Activated T-cell treated with anti-CD3 and anti-CD28 coated beads, Interleukin-2, amount 50 U/mL, for 48 hours (primary cell): ENCODE measurements around the gene SOX18.

ENCODE experiments used
- DNase-seq, 2 experiments: peaks; one replicate each; pipeline ENCODE4 v3.0.0-alpha.2; 2020

Gene SOX18

DNA sequence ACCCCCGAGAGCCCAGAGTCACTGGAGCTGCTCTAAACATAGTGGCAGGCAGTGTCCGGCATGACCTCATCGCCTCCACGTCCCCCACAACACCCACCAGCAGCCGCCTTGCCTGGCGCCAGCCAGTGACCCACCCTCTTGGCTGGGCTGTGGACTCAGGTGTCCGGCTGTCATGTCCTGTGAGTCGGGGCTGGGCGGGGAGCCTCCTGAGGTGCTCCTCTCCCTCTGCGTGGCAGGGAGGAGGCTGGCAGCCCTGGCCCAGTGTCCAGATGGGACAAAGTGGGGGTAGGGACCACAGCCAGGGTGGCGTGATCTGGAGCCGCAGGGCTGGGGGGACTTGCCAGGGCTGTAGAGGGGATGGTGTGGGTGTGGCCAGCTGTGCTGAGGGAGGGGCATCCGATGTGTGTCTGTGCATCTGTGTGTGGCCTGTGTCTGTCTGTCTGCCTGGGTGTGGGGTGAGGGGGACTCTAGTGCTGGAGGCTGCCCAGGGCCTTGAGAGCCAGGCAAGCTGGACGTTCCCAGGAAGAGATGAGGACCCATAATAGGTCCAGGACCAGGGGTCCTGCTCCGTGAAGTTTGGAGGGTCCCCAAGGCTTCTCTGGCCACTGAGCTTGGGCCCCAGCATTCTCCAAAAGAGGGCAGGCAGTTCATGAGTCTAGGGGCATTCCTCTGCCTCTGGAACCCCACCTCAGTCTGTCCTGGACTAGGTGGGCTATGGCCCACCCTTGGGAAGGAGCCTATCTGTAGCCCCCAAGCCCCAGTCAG is 2.3 kb upstream of the SOX18 start:
- DNase-seq, result no peak

- no peak for DNase-seq
These were observed 1.6 kb upstream of the SOX18 start for GRCh38 chr20:64051033-64051452.

- no peak for DNase-seq
These were observed 1.0 kb upstream of the SOX18 start for GRCh38 chr20:64050261-64051032.

DNA sequence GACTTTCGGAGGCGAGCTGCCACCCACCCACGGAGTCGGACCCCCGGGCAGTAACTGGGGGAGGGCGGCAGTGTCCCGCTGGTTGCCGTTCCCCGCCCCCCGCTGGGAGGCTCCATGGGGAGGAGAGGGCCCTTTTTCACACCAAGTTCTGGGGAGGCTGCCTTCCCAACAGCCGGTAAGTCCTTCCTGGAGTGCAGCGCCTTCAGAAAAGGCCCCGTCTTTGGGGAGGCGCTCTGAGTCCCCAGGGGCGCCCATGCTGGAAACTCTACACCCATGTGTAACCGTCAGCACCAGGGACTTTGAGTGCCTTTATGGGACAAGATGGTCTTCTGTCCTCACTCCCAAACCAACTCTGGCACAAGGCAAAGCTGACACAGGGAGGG is 430 bp upstream of the SOX18 start:
- DNase-seq, result no peak

GRCh38 chr20:64048402-64049044 is 916 bp downstream of the SOX18 start:
- no peak for DNase-seq

DNA sequence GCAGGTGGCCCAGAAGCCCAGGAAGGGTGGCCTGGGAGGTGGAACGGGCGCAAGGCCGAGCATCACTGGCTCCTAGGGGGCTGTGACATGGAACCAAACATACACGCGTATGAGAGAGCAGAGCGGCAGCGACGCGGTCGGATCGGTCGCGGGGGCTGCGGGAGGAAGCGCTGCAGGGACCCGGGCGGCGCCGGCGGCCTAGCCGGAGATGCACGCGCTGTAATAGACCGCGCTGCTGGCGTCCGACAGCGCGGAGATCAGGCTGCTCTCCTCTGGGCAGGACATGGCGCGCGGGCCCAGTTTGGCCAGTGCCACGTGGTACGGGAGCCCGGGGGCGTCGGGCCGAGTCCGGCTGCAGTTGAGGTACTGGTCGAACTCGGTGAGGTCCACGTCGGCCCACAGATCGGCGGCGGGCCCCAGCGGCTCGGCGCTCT is 1.5 kb downstream of the SOX18 start:
- DNase-seq, result no peak

- DNase-seq, result no peak
These were observed 2.4 kb downstream of the SOX18 start for GRCh38 chr20:64047046-64047389.

- no peak for DNase-seq
These were observed 4.0 kb downstream of the SOX18 start for GRCh38 chr20:64045346-64046011.

DNA sequence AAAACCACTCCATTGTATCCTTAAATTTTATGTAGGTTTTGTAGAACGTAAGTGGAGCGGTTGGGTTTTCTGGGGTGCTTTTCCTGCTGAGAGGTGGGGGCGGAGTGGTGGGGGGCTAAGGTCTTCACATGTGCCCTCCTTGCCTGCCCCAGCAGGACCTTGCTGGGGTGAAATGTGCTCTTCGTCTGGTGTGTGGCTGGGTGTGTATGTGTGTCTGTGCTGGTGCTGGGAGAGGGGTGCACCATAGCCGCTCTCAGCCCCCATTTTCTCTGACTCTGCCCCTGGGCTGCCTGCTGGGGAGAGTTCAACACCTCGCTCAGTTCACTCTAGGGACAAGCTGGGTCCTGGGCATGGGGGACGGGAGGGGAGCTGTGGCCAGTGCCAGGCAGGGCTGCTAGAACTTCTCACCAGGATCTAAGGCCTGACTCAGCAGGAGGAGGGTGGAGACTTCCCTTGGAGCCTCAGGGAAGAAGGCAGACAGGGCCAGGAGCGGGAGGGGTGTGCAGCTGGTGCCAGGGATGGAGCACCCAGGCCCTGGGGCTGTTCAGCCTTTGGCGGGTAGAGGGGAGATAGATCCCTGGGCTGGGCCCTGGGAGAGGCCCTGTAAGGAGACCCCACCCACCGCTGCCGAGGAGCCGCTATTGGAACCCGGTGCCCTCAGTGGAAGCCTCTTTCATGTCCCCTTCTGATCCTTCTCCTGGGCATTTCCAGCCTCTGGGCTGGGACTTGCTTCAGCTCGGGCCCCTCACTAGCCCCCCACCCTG is 4.8 kb downstream of the SOX18 start:
- DNase-seq, result no peak

DNA sequence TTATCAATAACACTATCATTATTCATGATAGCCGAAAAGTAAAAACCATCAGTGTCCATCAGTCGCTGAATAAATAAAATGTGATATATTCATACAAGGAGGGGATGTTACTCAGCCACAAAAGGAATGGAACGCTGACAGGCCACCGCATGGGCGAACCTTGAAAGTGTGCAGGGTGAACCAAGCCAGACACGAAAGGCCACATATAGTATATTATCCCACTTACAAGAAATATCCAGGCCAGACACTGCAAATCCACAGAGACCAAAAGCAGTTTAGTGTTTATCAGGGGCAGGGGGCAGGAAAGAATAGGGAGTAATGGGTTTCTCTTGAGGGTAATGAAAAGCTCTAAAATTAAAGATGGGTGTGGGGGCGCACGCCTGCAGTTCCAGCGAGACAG is 5.7 kb downstream of the SOX18 start:
- no peak for DNase-seq

GRCh38 chr20:64042054-64042781 is 7.2 kb downstream of the SOX18 start:
- DNase-seq, result peak in 1 of 2 experiments; percentile 50

- DNase-seq, result peak in 1 of 2 experiments; percentile 29
These were observed 7.7 kb downstream of the SOX18 start for GRCh38 chr20:64041781-64042053.

GRCh38 chr20:64041040-64041780 is 8.2 kb downstream of the SOX18 start:
- DNase-seq, result no peak

- no peak for DNase-seq
These were observed 9.0 kb downstream of the SOX18 start for GRCh38 chr20:64040231-64041039.

- no peak for DNase-seq
These were observed 9.9 kb downstream of the SOX18 start for GRCh38 chr20:64039293-64040160.

DNA sequence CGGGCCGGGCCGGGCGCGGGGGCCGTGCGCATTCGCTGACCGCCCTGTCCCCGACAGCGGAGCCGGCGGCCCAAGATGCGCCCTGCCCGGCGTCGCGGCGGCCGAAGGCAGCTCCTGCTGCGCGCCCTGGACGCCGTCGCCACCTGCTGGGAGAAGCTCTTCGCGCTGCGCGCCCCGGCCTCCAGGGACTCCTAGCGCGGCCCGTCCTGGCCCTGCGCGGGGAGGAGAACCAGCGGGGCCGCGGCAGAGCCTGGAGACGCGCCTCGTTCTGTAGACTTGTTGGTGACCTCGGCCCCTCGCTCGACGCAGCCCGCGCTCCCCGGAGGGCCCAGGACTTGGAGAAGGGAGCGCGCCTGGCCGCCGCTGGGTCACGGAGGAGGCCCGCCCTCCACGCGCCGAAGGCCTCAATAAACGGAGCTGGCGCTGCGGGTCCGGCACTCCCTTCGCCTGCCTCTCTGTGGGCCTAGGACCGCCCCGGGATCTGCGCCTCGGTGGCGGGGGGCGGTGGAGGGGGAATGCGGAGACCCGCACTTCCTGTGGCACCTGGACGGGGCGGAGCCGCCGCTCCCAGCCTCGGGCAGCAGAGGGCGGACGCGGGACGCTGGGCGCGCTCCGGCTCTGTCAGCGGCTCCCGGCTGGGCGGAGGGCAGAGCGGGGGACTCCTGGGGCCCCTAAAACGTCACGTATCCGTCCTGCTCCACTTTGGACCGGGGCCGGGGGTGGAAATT is 10.7 kb downstream of the SOX18 start:
- DNase-seq, result peak; percentile 86 to 88

DNA sequence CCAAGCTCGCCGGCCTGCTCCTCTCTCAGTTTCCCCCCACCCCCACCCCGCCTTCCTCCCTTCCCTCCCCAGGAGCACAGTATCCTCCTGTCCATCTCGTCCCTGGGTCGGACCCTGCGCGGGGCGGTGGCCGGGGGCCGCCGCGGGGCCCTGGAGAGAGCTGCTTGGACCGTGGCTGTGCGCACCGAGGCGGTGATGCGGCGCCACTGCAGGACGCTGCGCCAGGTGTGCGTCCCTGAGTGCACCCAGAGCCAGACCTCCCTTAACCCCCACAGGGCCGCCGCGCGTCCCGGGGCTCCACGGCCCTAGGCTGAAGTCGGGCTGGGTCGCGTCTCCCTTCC is 11.2 kb downstream of the SOX18 start:
- DNase-seq, result no peak

DNA sequence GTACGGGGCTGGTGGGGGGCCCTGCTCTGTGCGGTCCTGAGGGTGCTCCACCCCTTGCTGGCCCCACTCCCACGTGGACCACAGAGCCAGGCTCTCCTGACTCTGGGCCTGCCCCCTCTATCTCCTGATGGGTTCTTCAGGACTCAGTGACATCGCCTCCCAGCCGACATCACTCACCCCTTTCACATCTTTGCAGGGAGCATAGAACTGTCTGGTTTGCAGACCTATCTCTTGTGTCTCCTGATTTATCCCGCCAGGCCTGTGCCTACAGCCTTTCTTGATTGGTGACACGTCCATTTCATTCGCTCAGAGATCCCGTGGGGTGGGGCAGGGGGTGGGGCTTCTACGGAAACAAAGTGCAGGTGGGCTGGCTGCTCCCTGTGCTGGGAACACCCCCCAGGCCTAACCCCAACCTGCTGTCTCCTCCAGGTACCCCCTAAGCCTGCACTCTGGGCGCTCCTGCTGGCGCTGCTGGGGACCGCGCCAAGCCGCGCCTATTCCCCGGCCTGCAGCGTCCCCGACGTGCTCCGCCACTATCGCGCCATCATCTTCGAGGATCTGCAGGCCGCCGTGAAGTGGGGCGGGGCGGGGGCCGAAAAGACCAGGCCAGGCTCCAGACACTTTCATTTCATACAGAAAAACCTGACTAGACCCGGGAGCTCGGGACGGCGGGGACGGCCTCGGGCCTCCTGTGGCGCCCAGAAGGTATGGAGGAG is 11.8 kb downstream of the SOX18 start:
- DNase-seq, result peak; percentile 49 to 54
